ENCODE results near the gene RAB20. TPM values are rescaled to one million over a fixed set of nuclear protein-coding genes. Genes with fewer than 3 reads are reported as not detected.
"Not testable (repeated sequence)": the region's sequence is repeated elsewhere in the genome, so short reads cannot be mapped to it uniquely, and the experiment has no call there.

Gene RAB20
- total RNA-seq (2022) (1.7 and 2.8 TPM in 2 replicates), Bru-seq, nascent RNA (percentile 34 among the genes with signal in this experiment), BruChase-seq, experiment 1, labeled RNA remaining after a 6-hour chase (percentile 21 among the genes with signal in this experiment), BruChase-seq, experiment 2, labeled RNA remaining after a 2-hour chase (percentile 26 among the genes with signal in this experiment)
- long read RNA-seq, transcript RAB20-201 (2 exons, 1,518 nt): major isoform, 6 of 7 reads
- long read RNA-seq, partial matches to known transcripts: 0 of 7 reads
- long read RNA-seq, other reads (novel, unspliced or antisense): 1 of 7 reads

DNA sequence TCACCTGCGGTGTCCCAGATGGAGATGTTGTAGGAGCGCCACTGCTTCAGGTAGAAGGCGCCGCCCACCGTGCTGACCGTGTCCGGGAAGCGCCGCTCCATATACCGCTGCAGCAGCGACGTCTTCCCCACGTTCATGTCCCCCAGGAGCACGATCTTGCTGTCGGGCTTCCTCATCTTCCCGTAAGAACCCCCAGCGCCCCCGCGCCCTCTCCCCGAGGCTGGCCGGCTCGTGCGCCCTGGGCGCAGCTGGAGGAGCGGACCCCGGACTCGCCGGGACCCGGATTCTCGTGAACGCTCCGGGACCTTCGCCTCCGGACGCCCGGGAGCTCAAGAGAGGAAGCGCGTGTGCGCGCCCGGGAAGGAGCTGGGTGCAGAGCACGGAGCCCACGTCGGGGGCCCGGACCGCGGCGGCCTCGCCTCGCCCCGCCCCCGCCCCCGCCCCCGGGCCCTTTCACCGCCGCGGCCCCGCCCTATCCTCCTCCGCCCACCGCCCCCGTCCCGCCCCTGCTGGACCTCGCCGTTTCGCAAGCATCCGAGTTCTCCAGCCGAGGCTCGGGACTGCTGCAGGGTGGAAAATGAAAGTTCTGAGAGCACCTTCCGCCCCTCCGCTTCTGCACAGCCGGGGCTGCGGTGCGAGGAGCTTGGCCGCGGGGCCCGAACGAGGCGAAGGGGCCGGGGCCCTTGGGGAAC is at the start of gene RAB20:
Gene RAB20, minus strand, starts transcription at position 379 of the 692 bp plus-strand sequence. Its CDS starts 203 bp downstream, at position 176.
- H3K27me3 Mint-ChIP-seq (ENCODE audit: insufficient read depth, unreplicated experiment): no peaks in the 10 kb centered on the region
- BruUV-seq (replicated peaks): no TSS peak
- peak; percentile 87 for DNase-seq (ENCODE audit: unreplicated experiment)
- no peaks in the 10 kb centered on the region for H3K9me3 Mint-ChIP-seq (ENCODE audit: unreplicated experiment)
- peaks cover 5% of the 10 kb centered on the region for H3K36me3 Mint-ChIP-seq (ENCODE audit: insufficient read depth, unreplicated experiment)
- CTCF ChIA-PET: interaction anchor here (0.6 to 2.3 kb wide), 5 partner anchors 55 to 1987 kb away, joined by 3 to 7 read pairs (median 4); no protein-coding TSS in a partner anchor
- peak within 1 kb of the TSS; percentile 88 for H3K4me3 Mint-ChIP-seq (ENCODE audit: unreplicated experiment)
- POLR2A ChIA-PET: interaction anchor here (0.5 to 3.6 kb wide), 27 partner anchors 8 to 1474 kb away, joined by 3 to 18 read pairs (median 4); partner anchors contain the start of genes COL4A1, COL4A2 and NAXD
- no peak for TF ChIP-seq CTCF (IDR thresholded peaks at IDR 0.05; ENCODE audit: unreplicated experiment)
- intact Hi-C loops (cut with micrococcal nuclease): loop anchor here (1.0 kb wide), 1 partner anchor 105 kb away; no protein-coding TSS in a partner anchor
- H3K27ac Mint-ChIP-seq (ENCODE audit: low read depth, unreplicated experiment): peak within 1 kb of the TSS; percentile 33
- peaks cover 13% of the 10 kb centered on the region for H3K4me1 Mint-ChIP-seq (ENCODE audit: insufficient read depth, unreplicated experiment)

DNA sequence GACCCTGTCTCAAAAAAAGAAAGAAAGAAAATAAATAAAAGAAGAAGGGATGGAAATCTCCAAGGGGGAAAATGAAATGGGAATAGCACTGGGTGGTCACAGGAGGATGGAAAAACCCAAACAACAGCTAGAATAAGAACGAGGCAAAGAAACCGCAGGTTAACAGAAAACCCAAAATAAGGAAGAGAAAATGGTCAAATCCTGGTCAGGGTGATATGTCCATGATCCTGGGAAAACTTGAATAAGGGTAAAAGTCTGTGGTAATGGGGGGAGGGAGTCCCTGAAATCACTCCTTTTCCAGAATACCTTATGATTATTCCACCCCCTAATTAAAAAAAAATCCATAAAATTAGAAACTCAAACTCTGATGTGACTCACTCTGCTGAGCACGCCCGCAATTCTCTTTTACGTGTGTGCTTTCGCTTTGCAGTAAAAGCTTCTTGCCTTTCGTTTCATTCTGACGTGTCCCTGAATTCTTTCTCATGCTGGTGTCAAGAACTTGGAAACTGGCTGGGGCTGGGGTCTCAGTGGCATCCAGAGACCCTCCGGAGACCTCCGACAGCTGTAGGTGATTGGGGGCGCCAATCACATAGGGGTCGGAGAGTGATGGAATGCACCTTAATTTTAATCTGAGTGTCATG is 49.6 kb upstream of the RAB20 start:
- DNase-seq (ENCODE audit: unreplicated experiment): no peak
- intact Hi-C loops (cut with micrococcal nuclease): no loop called here
- Mint-ChIP-seq H3K4me3 (ENCODE audit: unreplicated experiment) (no peak overlapping the region), H3K27ac (ENCODE audit: low read depth, unreplicated experiment) (peak overlapping the region; percentile 42), H3K4me1 (ENCODE audit: insufficient read depth, unreplicated experiment) (peaks cover 6% of the 10 kb centered on the region), H3K9me3 (ENCODE audit: unreplicated experiment) (no peaks in the 10 kb centered on the region), H3K36me3 (ENCODE audit: insufficient read depth, unreplicated experiment) (no peaks in the 10 kb centered on the region), H3K27me3 (ENCODE audit: insufficient read depth, unreplicated experiment) (no peaks in the 10 kb centered on the region)
- CTCF ChIA-PET: interaction anchor here (0.5 to 1.3 kb wide), 3 partner anchors 20 to 526 kb away, joined by 3 to 5 read pairs (median 4); no protein-coding TSS in a partner anchor
- TF ChIP-seq CTCF (IDR thresholded peaks at IDR 0.05; ENCODE audit: unreplicated experiment): no peak
- no TSS peak for BruUV-seq (replicated peaks)
- POLR2A ChIA-PET: no interaction called here

GRCh38 chr13:110607675-110608224 is 46.2 kb upstream of the RAB20 start:
- DNase-seq (ENCODE audit: unreplicated experiment): no peak
- H3K4me1 Mint-ChIP-seq (ENCODE audit: insufficient read depth, unreplicated experiment): no peaks in the 10 kb centered on the region
- H3K36me3 Mint-ChIP-seq (ENCODE audit: insufficient read depth, unreplicated experiment): no peaks in the 10 kb centered on the region
- no TSS peak for BruUV-seq (replicated peaks)
- intact Hi-C loops (cut with micrococcal nuclease): no loop called here
- H3K27me3 Mint-ChIP-seq (ENCODE audit: insufficient read depth, unreplicated experiment): no peaks in the 10 kb centered on the region
- CTCF ChIA-PET: no interaction called here
- POLR2A ChIA-PET: interaction anchor here (0.9 kb wide), 1 partner anchor 9 kb away, joined by 4 read pairs; no protein-coding TSS in a partner anchor
- H3K4me3 Mint-ChIP-seq (ENCODE audit: unreplicated experiment): no peak overlapping the region
- H3K9me3 Mint-ChIP-seq (ENCODE audit: unreplicated experiment): no peaks in the 10 kb centered on the region
- no peak for TF ChIP-seq CTCF (IDR thresholded peaks at IDR 0.05; ENCODE audit: unreplicated experiment)
- no peak overlapping the region for H3K27ac Mint-ChIP-seq (ENCODE audit: low read depth, unreplicated experiment)

- BruUV-seq (replicated peaks); H3K27me3 Mint-ChIP-seq (ENCODE audit: insufficient read depth, unreplicated experiment); H3K4me1 Mint-ChIP-seq (ENCODE audit: insufficient read depth, unreplicated experiment); intact Hi-C loops (cut with micrococcal nuclease); H3K36me3 Mint-ChIP-seq (ENCODE audit: insufficient read depth, unreplicated experiment); H3K4me3 Mint-ChIP-seq (ENCODE audit: unreplicated experiment); H3K9me3 Mint-ChIP-seq (ENCODE audit: unreplicated experiment); POLR2A ChIA-PET; H3K27ac Mint-ChIP-seq (ENCODE audit: low read depth, unreplicated experiment); CTCF ChIA-PET; DNase-seq (ENCODE audit: unreplicated experiment): not testable (repeated sequence)
Measured at GRCh38 chr13:110606281-110606680, 44.8 kb upstream of the RAB20 start.
